Amniotic stem cell (primary cell): Measurements from ENCODE around the gene ITM2B.
"Not testable (repeated sequence)": the region's sequence is repeated elsewhere in the genome, so short reads cannot be mapped to it uniquely, and the experiment has no call there.

ENCODE experiments used
- DNase-seq: peaks from one replicate; lab custom pipeline; 2025; lab: John Stamatoyannopoulos, UW

ITM2B gene

GRCh38 chr13:48224701-48225100, 8.3 kb upstream of the ITM2B start:
- DNase-seq = no peak

DNA sequence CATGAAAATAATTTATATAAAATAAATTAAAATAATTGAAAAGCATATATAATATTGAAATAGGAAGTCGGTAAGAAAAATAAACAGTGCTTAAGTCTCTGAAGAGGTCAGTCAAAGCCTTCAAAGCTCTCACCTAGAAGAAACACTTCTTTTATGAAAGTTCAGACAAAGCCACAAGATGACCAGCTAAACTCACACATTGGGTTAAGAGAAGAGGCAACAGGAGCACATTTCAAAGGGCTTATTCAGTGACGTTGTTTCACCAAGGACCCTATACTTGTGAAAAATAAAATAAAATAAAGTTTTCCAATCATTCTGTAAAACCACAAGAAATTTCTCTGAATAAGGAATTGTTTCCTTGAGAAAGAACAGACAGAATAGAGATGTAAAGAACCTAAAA, 2.5 kb upstream of the ITM2B start:
- DNase-seq = no peak

GRCh38 chr13:48231080-48231479, 1.9 kb upstream of the ITM2B start:
- no peak for DNase-seq

GRCh38 chr13:48231933-48232332, 1.1 kb upstream of the ITM2B start:
- DNase-seq = no peak

DNA sequence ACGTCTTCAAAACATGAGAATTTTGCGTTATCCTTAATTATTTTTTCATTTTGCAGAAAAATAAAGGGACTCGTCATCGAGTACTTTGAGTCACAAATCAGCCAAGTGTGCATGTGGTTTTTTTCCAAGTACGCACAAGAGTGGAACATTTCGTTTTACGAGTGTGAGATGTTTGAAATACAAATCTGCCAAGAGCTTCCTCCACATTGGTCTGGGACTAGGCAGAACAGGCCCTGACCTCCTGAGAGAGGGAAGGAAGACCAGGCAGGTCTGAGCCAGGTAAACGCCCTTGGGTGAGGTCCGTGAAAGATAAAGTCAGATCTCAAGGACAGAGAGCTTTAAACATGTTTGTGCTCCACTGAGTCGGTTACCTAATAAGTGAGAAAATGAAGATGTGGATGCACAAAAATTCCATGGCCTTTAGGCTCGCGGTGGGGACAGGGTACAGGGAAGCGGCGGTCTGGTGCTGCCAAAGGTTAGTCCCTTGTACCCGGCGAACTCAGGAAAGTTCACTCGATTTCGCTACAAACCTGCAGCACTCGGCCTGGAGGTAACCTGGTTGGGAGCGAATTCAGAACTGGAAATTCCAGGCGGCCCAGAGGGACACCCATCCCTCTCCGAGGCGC, 473 bp upstream of the ITM2B start:
- no peak for DNase-seq

GRCh38 chr13:48233889-48234488, 983 bp downstream of the ITM2B start:
- DNase-seq = no peak

GRCh38 chr13:48234566-48235340, 1.7 kb downstream of the ITM2B start:
- DNase-seq = no peak

DNA sequence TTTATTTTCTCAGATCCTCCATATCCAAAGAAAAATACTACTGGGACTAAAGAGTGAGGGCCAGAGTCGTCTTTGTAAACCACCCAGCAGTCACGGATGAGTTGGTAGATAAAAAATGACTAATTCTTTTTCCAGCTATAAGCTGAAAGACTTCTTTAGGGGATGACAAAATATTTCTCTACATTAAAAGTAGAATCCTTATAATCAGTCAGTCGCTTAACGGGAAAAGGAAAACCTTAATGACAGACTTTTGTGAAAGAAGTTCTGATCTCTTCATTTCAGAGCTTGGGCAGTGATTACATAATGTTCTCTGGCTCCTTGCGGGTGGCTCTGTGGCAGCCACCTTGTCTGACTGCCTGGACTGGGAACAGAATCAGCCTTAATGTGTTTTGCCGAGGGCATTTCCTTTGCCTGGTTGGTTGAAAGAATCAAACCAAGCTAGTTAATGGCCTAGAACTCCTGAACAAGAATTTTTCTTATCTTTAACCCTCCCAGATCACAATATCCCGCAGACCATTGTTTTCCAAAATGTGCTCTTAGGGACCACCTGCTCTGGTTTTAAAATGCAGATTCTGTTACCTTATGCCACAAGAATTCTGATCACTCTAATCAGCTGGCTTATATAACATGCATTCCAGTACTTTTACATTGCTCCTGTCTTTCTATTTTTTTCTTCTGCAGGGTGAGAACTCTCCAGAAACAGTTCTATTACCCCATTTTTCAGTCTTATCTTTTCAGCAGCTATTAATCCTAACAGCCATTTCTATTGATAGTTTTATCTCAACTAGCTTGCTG, 2.5 kb downstream of the ITM2B start:
- no peak for DNase-seq

DNA sequence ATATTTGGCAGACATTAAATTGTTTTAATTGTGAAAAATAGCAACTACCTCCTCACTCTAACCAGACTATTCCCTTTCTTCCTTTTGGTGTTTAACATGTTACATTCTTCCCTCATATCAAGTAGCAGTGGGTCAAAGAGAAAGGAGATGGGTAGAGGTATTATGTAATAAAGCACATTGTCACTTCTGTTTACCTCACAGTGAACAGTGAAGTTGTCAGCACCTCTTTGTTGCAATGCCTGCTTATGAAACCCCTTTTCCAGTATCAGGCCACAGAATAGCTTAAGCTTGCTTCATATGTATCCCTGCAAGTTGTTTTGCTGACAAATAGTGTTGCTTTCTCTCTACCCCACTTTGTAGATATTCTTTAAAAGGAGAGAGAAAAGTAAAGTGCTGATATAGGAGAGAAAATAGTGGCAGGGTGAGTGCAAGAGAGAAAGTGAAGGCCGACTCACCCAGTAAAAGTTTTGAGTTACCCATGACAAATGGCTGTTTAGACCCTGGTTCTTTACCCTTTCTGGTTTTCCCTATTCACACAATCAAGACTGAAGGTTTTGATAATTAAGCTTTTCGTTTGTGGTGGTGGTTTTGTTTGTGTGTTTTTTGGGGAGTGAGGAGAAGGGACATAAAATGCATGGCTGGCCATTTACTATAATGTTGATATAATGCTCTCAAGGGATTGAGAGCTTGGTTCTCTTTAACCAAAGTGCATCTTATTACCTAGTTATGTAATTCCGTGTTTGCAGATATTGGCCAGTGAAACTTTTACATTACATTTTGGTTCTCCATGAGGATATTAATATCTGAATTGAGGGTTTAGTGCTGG, 3.7 kb downstream of the ITM2B start:
- DNase-seq = no peak

DNA sequence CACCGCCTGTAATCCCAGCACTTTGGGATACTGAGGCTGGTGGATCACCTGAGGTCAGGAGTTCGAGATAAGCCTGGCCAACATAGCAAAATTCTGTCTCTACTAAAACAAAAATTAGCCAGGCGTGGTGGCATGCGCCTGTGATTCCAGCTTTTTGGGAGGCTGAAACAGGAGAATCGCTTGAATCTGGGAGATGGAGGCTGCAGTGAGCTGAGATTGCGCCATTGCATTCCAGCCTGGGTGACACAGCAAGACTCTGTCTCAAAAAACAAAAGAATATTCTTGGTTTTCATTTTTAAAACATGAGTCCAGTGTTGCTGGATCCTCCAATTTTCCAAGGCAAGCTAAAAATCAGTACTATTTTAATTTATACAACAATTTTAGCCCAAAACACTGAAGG, 6.4 kb downstream of the ITM2B start:
- DNase-seq = not testable (repeated sequence)

GRCh38 chr13:48241651-48242050, 8.6 kb downstream of the ITM2B start:
- no peak for DNase-seq

DNA sequence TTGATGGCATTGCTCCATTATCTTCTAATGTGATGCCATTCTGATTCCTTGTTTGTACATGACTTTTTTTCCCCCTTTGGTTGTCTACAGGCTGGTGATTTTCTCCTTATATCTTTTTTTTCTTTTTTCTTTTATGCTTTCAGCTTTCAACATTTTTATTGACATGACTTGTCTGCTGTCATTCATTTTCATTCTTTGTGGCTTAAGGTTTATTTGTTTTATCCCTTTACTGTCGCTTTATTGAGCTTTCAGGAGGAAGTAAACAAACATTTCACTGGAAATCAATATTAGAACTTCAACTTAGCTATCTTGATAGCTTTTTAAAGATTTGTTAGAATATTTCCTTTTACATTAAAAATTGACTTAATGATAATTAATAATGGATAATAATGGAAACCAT, 9.7 kb downstream of the ITM2B start:
- DNase-seq = no peak

- no peak for DNase-seq
Observed at GRCh38 chr13:48244159-48244558, 11.2 kb downstream of the ITM2B start.

- DNase-seq = no peak
Observed at GRCh38 chr13:48246102-48246501, 13.1 kb downstream of the ITM2B start.

- no peak for DNase-seq
Observed at GRCh38 chr13:48249018-48249417, 16.0 kb downstream of the ITM2B start.

GRCh38 chr13:48251611-48252081, 18.6 kb downstream of the ITM2B start:
- no peak for DNase-seq

DNA sequence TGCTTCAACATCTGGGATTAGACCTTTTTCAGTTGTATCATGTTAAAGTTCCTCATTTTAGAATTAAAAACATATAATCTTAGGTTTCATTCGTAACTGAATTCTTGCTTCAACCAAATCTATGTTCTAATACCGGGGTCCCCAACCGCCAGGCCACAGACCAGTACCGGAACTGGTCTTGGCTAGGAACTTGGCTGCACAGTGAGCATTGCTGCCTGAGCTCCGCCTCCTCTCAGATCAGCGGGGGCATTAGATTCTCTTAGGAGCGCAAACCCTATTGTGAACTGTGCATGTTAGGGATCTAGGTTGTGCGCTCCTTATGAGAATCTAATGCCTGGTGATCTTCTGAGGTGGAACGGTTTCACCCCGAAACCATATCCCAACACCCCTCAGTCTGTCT, 19.2 kb downstream of the ITM2B start:
- DNase-seq = no peak

DNA sequence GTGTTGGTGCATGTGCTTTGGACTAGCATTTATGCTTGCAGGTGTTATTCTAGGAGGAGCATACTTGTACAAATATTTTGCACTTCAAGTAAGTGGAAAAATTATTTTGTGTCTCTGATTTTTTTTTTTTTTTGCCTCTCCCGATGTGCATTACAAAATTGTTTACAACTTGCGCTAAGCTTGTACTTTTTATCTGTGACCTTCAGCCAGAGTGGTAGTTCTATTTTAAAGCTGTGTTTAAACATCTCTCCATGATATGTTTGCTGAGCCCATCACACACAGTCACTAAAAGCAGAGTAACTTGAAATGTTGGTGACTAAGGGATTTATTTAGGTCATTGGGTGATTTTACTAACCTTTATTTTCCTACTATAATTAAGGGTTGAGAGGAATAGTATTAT, 20.8 kb downstream of the ITM2B start:
- DNase-seq = no peak

- DNase-seq = no peak
Observed at GRCh38 chr13:48255090-48255489, 22.1 kb downstream of the ITM2B start.

DNA sequence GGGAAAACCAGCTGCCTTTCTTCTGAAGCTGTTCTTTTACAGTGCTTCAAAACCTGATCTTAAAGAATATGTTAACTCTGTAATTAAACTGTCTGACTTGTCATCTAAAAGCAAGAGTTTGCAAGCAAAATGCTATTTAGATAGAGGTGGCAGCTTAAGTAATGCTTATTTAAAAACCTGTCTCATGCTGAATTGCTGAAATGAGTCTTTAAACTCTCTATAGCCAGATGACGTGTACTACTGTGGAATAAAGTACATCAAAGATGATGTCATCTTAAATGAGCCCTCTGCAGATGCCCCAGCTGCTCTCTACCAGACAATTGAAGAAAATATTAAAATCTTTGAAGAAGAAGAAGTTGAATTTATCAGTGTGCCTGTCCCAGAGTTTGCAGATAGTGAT, 22.9 kb downstream of the ITM2B start:
- DNase-seq = no peak

DNA sequence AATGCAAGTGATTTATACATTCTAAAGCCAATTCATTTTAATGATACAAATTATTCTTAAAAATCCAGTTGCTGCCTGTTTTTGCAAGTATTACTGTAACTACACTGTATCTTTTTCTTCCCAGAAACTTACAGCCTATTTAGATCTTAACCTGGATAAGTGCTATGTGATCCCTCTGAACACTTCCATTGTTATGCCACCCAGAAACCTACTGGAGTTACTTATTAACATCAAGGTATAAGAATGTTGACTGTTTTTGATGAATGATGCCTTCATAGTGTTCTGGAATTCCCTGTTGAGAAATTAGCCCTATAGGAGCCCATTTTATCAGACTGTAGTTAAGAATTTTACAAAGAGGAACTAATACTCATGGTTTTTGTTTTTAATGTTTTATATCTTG, 25.0 kb downstream of the ITM2B start:
- DNase-seq = no peak

DNA sequence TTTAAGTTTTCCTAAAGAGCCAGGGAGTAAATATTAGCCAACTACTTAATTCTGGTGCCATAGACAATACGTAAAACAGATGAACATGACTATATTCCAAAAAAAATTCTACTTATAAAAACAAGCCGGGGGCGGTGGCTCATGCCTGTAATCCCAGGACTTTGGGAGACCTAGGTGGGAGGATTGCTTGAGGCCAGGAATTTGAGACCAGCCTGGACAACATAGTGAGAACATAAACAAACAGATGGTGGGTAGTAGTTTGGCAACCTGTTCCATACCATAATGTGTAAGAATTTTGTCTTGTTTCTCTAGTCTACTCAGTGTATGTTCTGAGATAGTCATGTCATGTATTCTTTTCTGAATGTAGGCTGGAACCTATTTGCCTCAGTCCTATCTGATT, 25.4 kb downstream of the ITM2B start:
- DNase-seq = no peak
